GM12891 (cell line): Measurements from ENCODE around the gene MTHFS.

Experiments
- PAX5 ChIP-seq: IDR thresholded peaks from 2 replicates; pipeline ENCODE4 v1.6.1; 2011; ENCODE audit warnings: low read length, moderate library complexity, mild to moderate bottlenecking; ENCODE audit not compliant: insufficient read depth, severe bottlenecking
- POLR2A ChIP-seq: IDR thresholded peaks from 2 replicates; pipeline ENCODE4 v1.6.1; 2011; ENCODE audit warnings: low read depth, low read length, control low read depth
- POLR2AphosphoS5 ChIP-seq: IDR thresholded peaks from 2 replicates; pipeline ENCODE4 v1.6.1; 2011; ENCODE audit warnings: low read depth, low read length, control low read depth
- POU2F2 ChIP-seq: IDR thresholded peaks from 2 replicates; pipeline ENCODE4 v1.6.1; 2011; ENCODE audit warnings: low read depth, mild to moderate bottlenecking, control low read depth, low read length, moderate library complexity
- SPI1 ChIP-seq: IDR thresholded peaks from 2 replicates; pipeline ENCODE4 v1.6.1; 2011; ENCODE audit warnings: low read depth, low read length, control low read depth
- TAF1 ChIP-seq: IDR thresholded peaks from 2 replicates; pipeline ENCODE4 v1.6.1; 2011; ENCODE audit warnings: low read depth, low read length, control low read depth

DNA sequence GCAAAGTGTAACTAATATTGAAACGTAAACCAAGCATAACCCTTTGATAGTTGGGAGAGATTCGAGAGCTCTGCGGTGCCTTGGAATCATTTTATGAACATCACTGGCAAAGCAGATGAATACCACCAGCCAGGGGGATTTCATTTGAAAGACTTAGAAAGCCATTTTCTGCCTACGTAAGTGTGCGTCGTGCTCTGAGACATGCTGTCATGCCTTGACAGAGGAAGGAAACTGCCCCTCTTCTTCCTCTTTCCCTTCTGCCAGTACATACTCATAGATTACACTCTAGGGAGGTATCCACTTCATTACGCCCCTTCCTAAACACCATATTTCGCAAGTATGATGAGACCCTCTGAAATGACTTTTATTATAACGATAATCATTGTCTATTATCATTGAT lies 3.3 kb upstream of the MTHFS start:
- TF ChIP-seq TAF1 (no peak), POLR2A (no peak), SPI1 (no peak), POLR2AphosphoS5 (no peak), PAX5 (no peak), POU2F2 (no peak)
